Kidney (tissue), 14 donors: ENCODE data around the gene CLEC16A. TPM values are rescaled to one million over a fixed set of nuclear protein-coding genes. Genes with fewer than 3 reads are reported as not detected.

Experiments used
- DNase-seq, 5 donors: peaks; one replicate each; pipeline ENCODE4 v3.0.0-alpha.2; 2013 to 2020
- FAIRE-seq: peaks from 2 replicates; lab custom pipeline; 2012; peaks lifted over from hg19 to GRCh38; lab: Jason Lieb, UNC
- H3K27ac ChIP-seq, 2 donors: one replicate each; pipeline ENCODE4 v1.7.0; 2013; ENCODE audit warnings: low read depth in 2 of 2, low read length in 2 of 2, inconsistent platforms in 1 of 2
- H3K27me3 ChIP-seq: one replicate; pipeline ENCODE4 v1.7.1; 2013; ENCODE audit warnings: low read length, inconsistent platforms; ENCODE audit not compliant: control insufficient read depth, insufficient read depth
- H3K36me3 ChIP-seq, 3 donors: one replicate each; pipeline versions ENCODE4 v1.7.0 to v1.7.1; 2013; ENCODE audit warnings: low read length in 3 of 3, control low read depth in 1 of 3, inconsistent platforms in 1 of 3; ENCODE audit not compliant: insufficient read depth in 3 of 3, control insufficient read depth in 2 of 3
- H3K4me1 ChIP-seq, 3 donors: one replicate each; pipeline versions ENCODE4 v1.7.0 to v1.7.1; 2013; ENCODE audit warnings: low read length in 3 of 3, inconsistent platforms in 1 of 3, low read depth in 1 of 3; ENCODE audit not compliant: control insufficient read depth in 2 of 3, insufficient read depth in 2 of 3
- H3K4me3 ChIP-seq, 3 donors: one replicate each; pipeline versions ENCODE4 v1.7.0 to v1.8.1; 2013; ENCODE audit warnings: low read length in 3 of 3, control low read depth in 1 of 3, inconsistent platforms in 1 of 3
- H3K9ac ChIP-seq, 3 donors: one replicate each; pipeline versions ENCODE4 v1.7.0 to v1.7.1; 2013; ENCODE audit warnings: low read length in 3 of 3, control low read depth in 1 of 3, inconsistent platforms in 1 of 3
- H3K9me3 ChIP-seq, 3 donors: one replicate each; pipeline versions ENCODE4 v1.7.0 to v1.7.1; 2013; ENCODE audit warnings: low read length in 3 of 3, control low read depth in 1 of 3, inconsistent platforms in 1 of 3; ENCODE audit not compliant: control insufficient read depth in 2 of 3, insufficient read depth in 1 of 3
- intact Hi-C: fragments of 100-400 bp; cut with DNase I; formaldehyde crosslinking; loops from one replicate; pipeline ENCODE4 v1.11.1; 2022
- polyA plus RNA-seq: library from polyadenylated mRNA; stranded (reverse); fragments of 350-450 nt; fragmentation: Illumina TruSeq; extraction: RNeasy Lipid Tissue Mini Kit (QIAGEN cat#74804); gene quantifications from one replicate; pipeline ENCODE4 v1.2.3, GENCODE V29; 2014; ENCODE audit warnings: low read depth, low replicate concordance; ENCODE audit not compliant: insufficient read depth
- total RNA-seq: library from RNA; stranded (reverse); fragmentation: NEBNext Ultra II Directional; extraction: Animal tissue kit (Norgen Biotek cat#: 25700); gene quantifications from one replicate; pipeline ENCODE4 v1.2.1, GENCODE V29; 2021
- TF ChIP-seq, protein P1 (sequence below): IDR thresholded peaks from 3 replicates; pipeline ENCODE4 v1.5.1; 2012; ENCODE audit warnings: mild to moderate bottlenecking, moderate library complexity, borderline replicate concordance; ENCODE audit not compliant: insufficient read depth; ENCODE audit errors: extremely low read depth
- donor health status: control.
- donor health status: control.
- donor health status: control.
- donor health status: control.
- donor health status: control.
- donor health status: DM: yes; HTN: yes; CAD: no.
- donor health status: Normal renal cell carcinoma (clear cell type).

Gene CLEC16A
- total and polyA plus RNA-seq, 2 donors from 2014 or later = 10.8 to 51.9 TPM

DNA sequence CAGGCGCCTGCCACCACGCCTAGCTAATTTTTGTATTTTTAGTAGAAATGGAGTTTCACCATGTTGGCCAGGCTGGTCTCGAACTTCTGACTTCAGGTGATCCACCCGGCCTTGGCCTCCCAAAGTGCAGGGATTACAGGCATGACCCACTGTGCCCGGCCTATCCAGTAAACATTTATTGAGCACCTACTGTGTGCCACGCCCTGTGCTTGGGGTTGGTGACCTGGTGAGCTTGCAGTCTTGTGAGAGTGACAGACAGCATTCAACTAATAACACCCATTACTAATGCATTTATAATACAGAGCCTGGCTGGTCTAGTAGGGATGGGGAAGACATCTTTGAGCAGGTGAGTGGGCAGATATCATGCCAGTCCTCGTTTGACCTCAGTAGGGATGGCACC, 198.6 kb downstream of the CLEC16A start:
- H3K27me3 ChIP-seq = no peaks in the 10 kb centered on the region
- FAIRE-seq = no peak

DNA sequence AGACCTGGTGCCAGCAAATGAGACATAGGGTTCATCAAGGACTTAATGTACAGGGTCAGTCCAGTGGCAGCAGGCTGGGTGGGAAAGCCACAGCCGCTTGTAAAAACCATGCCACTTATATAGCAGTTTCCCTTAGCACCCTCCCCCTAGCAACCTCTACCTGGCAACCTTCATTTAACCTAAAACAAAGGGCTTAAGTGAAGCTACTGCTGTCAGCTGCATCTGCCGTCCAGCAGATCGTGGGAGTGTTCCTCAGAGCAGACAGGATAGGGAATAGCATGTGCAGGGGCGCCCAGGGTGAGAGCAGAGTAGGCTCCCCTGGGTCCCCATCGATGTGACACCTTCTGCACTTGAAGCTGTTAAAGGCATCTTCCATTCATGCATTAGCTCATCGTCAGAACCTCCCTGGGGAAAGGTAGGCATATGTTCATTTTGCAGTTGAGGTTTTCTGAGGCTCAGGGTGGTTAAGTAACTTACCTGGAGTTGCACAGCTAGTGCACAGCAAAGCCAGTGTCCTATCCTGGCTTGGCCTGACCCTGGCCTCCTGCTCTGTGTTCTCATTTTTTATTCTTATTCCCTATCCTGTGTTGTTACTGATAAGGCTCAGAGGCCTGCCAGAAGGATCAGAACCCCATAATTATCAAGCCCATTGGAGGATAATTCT, 199.1 kb downstream of the CLEC16A start:
- DNase-seq (no peak), FAIRE-seq (no peak)
- intact Hi-C loops = no loop called here
- H3K27me3 ChIP-seq = no peaks in the 10 kb centered on the region
- H3K4me3 ChIP-seq = no peak overlapping the region
- no peaks in the 10 kb centered on the region for H3K9me3 ChIP-seq
- TF ChIP-seq, protein P1, sequence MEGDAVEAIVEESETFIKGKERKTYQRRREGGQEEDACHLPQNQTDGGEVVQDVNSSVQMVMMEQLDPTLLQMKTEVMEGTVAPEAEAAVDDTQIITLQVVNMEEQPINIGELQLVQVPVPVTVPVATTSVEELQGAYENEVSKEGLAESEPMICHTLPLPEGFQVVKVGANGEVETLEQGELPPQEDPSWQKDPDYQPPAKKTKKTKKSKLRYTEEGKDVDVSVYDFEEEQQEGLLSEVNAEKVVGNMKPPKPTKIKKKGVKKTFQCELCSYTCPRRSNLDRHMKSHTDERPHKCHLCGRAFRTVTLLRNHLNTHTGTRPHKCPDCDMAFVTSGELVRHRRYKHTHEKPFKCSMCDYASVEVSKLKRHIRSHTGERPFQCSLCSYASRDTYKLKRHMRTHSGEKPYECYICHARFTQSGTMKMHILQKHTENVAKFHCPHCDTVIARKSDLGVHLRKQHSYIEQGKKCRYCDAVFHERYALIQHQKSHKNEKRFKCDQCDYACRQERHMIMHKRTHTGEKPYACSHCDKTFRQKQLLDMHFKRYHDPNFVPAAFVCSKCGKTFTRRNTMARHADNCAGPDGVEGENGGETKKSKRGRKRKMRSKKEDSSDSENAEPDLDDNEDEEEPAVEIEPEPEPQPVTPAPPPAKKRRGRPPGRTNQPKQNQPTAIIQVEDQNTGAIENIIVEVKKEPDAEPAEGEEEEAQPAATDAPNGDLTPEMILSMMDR = no peak
- no peaks in the 10 kb centered on the region for H3K36me3 ChIP-seq
- H3K9ac ChIP-seq = no peak overlapping the region
- H3K27ac ChIP-seq = no peak overlapping the region
- H3K4me1 ChIP-seq = peaks cover 0 to 10% (median 9%) of the 10 kb centered on the region in 3 donors

More for the DNA sequence above, 198.6 kb downstream of the CLEC16A start:
- no peak overlapping the region for H3K27ac ChIP-seq
- no peak for DNase-seq
- TF ChIP-seq, protein P1 = no peak
- H3K4me1 ChIP-seq = peaks cover 0 to 10% (median 6%) of the 10 kb centered on the region in 3 donors
- no peaks in the 10 kb centered on the region for H3K36me3 ChIP-seq
- intact Hi-C loops = no loop called here
- H3K9ac ChIP-seq = no peak overlapping the region
- no peaks in the 10 kb centered on the region for H3K9me3 ChIP-seq
- no peak overlapping the region for H3K4me3 ChIP-seq

DNA sequence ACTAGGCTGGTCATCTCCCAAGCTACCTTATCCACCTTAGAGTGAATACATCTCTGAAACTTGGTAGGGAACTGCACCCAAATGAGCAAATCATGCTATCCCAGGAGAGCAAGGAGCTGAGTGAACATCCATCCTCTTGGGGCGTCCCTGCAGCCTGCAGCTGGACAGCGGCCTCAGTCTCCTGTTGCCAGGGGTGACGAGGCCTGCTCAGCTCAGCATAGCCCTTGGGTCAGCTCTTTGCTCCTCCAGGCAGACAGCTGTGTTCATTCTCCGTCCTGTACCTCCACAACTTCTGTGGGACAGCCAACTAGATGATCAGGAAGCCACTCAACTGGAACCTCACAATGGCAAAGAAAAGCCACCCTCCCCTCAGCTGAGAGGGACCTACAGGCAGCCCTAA, 199.8 kb downstream of the CLEC16A start:
- intact Hi-C loops = no loop called here

More for the DNA sequence above, 199.8 kb downstream of the CLEC16A start:
- TF ChIP-seq, protein P1 = no peak
- FAIRE-seq = no peak
- Histone ChIP-seq H3K4me1 (peaks cover 0 to 10% (median 9%) of the 10 kb centered on the region in 3 donors), H3K27me3 (no peaks in the 10 kb centered on the region), H3K27ac (no peak overlapping the region), H3K4me3 (no peak overlapping the region), H3K36me3 (no peaks in the 10 kb centered on the region), H3K9me3 (no peaks in the 10 kb centered on the region), H3K9ac (no peak overlapping the region)
- peak in 3 of 5 donors; percentile 46 to 71 (median 54) for DNase-seq
